ENCODE data around the gene SIGLEC9. TPM values are rescaled to one million over a fixed set of nuclear protein-coding genes. Genes with fewer than 3 reads are reported as not detected.

Gene SIGLEC9
- total and polyA plus RNA-seq, 2 of the 8 experiments (the other 6 are each of a cell fraction or from before 2014, with no cell fraction given), result not detected

DNA sequence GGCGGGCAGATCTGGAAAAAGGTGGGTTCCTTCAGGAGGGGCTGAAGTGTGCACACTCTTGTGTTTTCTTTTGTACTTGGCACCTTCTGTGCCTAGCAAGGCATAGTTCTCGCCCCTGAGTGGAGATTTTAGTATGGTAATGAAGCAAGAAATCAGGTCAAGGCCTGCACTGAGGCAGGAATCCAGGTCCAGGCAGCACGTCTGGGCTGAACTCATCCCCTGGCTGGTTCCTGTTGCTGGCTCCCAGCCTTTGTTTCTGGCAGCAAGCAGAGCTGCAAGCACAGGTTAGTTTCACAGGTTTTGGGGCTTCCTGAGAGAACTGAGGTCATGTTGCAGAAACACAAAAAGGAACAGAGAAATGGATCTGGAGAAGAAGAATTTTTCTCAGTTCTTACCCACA, 38.6 kb downstream of the SIGLEC9 start (continued):
- TF ChIP-seq, protein P1, sequence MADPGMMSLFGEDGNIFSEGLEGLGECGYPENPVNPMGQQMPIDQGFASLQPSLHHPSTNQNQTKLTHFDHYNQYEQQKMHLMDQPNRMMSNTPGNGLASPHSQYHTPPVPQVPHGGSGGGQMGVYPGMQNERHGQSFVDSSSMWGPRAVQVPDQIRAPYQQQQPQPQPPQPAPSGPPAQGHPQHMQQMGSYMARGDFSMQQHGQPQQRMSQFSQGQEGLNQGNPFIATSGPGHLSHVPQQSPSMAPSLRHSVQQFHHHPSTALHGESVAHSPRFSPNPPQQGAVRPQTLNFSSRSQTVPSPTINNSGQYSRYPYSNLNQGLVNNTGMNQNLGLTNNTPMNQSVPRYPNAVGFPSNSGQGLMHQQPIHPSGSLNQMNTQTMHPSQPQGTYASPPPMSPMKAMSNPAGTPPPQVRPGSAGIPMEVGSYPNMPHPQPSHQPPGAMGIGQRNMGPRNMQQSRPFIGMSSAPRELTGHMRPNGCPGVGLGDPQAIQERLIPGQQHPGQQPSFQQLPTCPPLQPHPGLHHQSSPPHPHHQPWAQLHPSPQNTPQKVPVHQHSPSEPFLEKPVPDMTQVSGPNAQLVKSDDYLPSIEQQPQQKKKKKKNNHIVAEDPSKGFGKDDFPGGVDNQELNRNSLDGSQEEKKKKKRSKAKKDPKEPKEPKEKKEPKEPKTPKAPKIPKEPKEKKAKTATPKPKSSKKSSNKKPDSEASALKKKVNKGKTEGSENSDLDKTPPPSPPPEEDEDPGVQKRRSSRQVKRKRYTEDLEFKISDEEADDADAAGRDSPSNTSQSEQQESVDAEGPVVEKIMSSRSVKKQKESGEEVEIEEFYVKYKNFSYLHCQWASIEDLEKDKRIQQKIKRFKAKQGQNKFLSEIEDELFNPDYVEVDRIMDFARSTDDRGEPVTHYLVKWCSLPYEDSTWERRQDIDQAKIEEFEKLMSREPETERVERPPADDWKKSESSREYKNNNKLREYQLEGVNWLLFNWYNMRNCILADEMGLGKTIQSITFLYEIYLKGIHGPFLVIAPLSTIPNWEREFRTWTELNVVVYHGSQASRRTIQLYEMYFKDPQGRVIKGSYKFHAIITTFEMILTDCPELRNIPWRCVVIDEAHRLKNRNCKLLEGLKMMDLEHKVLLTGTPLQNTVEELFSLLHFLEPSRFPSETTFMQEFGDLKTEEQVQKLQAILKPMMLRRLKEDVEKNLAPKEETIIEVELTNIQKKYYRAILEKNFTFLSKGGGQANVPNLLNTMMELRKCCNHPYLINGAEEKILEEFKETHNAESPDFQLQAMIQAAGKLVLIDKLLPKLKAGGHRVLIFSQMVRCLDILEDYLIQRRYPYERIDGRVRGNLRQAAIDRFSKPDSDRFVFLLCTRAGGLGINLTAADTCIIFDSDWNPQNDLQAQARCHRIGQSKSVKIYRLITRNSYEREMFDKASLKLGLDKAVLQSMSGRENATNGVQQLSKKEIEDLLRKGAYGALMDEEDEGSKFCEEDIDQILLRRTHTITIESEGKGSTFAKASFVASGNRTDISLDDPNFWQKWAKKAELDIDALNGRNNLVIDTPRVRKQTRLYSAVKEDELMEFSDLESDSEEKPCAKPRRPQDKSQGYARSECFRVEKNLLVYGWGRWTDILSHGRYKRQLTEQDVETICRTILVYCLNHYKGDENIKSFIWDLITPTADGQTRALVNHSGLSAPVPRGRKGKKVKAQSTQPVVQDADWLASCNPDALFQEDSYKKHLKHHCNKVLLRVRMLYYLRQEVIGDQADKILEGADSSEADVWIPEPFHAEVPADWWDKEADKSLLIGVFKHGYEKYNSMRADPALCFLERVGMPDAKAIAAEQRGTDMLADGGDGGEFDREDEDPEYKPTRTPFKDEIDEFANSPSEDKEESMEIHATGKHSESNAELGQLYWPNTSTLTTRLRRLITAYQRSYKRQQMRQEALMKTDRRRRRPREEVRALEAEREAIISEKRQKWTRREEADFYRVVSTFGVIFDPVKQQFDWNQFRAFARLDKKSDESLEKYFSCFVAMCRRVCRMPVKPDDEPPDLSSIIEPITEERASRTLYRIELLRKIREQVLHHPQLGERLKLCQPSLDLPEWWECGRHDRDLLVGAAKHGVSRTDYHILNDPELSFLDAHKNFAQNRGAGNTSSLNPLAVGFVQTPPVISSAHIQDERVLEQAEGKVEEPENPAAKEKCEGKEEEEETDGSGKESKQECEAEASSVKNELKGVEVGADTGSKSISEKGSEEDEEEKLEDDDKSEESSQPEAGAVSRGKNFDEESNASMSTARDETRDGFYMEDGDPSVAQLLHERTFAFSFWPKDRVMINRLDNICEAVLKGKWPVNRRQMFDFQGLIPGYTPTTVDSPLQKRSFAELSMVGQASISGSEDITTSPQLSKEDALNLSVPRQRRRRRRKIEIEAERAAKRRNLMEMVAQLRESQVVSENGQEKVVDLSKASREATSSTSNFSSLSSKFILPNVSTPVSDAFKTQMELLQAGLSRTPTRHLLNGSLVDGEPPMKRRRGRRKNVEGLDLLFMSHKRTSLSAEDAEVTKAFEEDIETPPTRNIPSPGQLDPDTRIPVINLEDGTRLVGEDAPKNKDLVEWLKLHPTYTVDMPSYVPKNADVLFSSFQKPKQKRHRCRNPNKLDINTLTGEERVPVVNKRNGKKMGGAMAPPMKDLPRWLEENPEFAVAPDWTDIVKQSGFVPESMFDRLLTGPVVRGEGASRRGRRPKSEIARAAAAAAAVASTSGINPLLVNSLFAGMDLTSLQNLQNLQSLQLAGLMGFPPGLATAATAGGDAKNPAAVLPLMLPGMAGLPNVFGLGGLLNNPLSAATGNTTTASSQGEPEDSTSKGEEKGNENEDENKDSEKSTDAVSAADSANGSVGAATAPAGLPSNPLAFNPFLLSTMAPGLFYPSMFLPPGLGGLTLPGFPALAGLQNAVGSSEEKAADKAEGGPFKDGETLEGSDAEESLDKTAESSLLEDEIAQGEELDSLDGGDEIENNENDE (IDR thresholded peaks at IDR 0.05; ENCODE audit: insufficient replicate concordance, low read length), result no peak
- no peak for TF ChIP-seq RAD21 (IDR thresholded peaks at IDR 0.05 in 1 of 2, conservative IDR thresholded peaks at IDR 0.05 in 1 of 2; ENCODE audit: low read depth in 2 of 2, low read length in 2 of 2)
- no peak for TF ChIP-seq RFX5 (IDR thresholded peaks at IDR 0.05; ENCODE audit: borderline replicate concordance, low read depth, low read length)
- no peak for TF ChIP-seq EGR1 (IDR thresholded peaks at IDR 0.05; ENCODE audit: borderline replicate concordance, low read depth, low read length)
- no peak for TF ChIP-seq ZNF274 (IDR thresholded peaks at IDR 0.05; ENCODE audit: borderline replicate concordance, extremely low read depth, low read length)
- TF ChIP-seq MAFK (IDR thresholded peaks at IDR 0.05; ENCODE audit: low read depth, low read length), result no peak
- TF ChIP-seq JUN (IDR thresholded peaks at IDR 0.05; ENCODE audit: low read depth, low read length), result no peak
- TF ChIP-seq EP300 (IDR thresholded peaks at IDR 0.05; ENCODE audit: borderline replicate concordance in 1 of 2, low read depth in 2 of 2, low read length in 2 of 2), result no peak
- no peak for TF ChIP-seq PHF8 (conservative IDR thresholded peaks at IDR 0.05; ENCODE audit: low read depth, low read length)
- no peak for TF ChIP-seq RNF2 (IDR thresholded peaks at IDR 0.05; ENCODE audit: borderline replicate concordance, low read depth, low read length, missing control alignments, poor library complexity, severe bottlenecking)
- TF ChIP-seq HDAC6 (IDR thresholded peaks at IDR 0.05; ENCODE audit: low read depth, low read length), result no peak

All from H1 (cell line).